ENCODE measurements around the gene ZKSCAN7. TPM values are rescaled to one million over a fixed set of nuclear protein-coding genes. Genes with fewer than 3 reads are reported as not detected.
A peak's percentile ranks its signal among the peaks of the same experiment; 100 is the strongest.

Gene ZKSCAN7
- polyA plus RNA-seq = 1 to 10 TPM in 2 of 4 donors, under 1 TPM in 2; 0.22 to 8.1 (median 1.1) TPM
- long read RNA-seq, donor 1 = 0 reads
- long read RNA-seq, donor 2 = 0 reads
- long read RNA-seq, donor 3 = 0 reads
- long read RNA-seq, donor 4 = 0 reads
- long read RNA-seq, donor 5 = 0 reads
- long read RNA-seq, donor 6, partial matches to known transcripts = 0 of 1 reads
- long read RNA-seq, donor 6, other reads (novel, unspliced or antisense) = 0 of 1 reads
- long read RNA-seq, donor 7 = 0 reads
- long read RNA-seq, donor 8 = 0 reads
- long read RNA-seq, donor 9 = 0 reads
- long read RNA-seq, donor 10 = 0 reads

- FAIRE-seq (no peak), DNase-seq (peak; percentile 34 to 84)
- Histone ChIP-seq H3K4me1 (ENCODE audit: control insufficient read depth in 3 of 3, insufficient read depth in 2 of 3, low read depth in 1 of 3, low read length in 2 of 3) (peaks cover 0 to 7% (median 5%) of the 10 kb centered on the region in 3 donors), H3K27ac (ENCODE audit: low read depth in 1 of 3, low read length in 2 of 3) (peak within 1 kb of the TSS; percentile 49 to 65 (median 64)), H3K36me3 (ENCODE audit: control insufficient read depth in 3 of 3, insufficient read depth in 2 of 3, low read depth in 1 of 3, low read length in 3 of 3) (peaks cover 0 to 24% (median 0%) of the 10 kb centered on the region in 3 donors), H3K4me3 (ENCODE audit: low read depth in 1 of 3, low read length in 3 of 3) (peak within 1 kb of the TSS; percentile 48 to 82 (median 82)), H3K27me3 (ENCODE audit: control insufficient read depth in 3 of 3, insufficient read depth in 3 of 3, low read length in 3 of 3) (peaks cover 0 to 21% (median 14%) of the 10 kb centered on the region in 3 donors), H3K9me3 (ENCODE audit: control insufficient read depth in 2 of 2, insufficient read depth in 1 of 2, low read depth in 1 of 2, low read length in 1 of 2) (peaks cover 0 to 11% of the 10 kb centered on the region in 2 donors)
- 5 to 9% (median 8%) methylated on average over 67 to 68 of the region's 68 CpGs for WGBS, 3 donors
Measured at GRCh38 chr3:44554626-44555592, at the start of gene ZKSCAN7. Gene ZKSCAN7, plus strand, starts transcription at chr3:44555193. Its CDS starts 1,855 bp downstream, at chr3:44557048.

- Histone ChIP-seq H3K4me1 (ENCODE audit: control insufficient read depth in 3 of 3, insufficient read depth in 2 of 3, low read depth in 1 of 3, low read length in 2 of 3) (peaks cover 0 to 4% (median 3%) of the 10 kb centered on the region in 3 donors), H3K27ac (ENCODE audit: low read depth in 1 of 3, low read length in 2 of 3) (no peak overlapping the region), H3K4me3 (ENCODE audit: low read depth in 1 of 3, low read length in 3 of 3) (no peak overlapping the region), H3K36me3 (ENCODE audit: control insufficient read depth in 3 of 3, insufficient read depth in 2 of 3, low read depth in 1 of 3, low read length in 3 of 3) (peaks cover 0 to 8% (median 0%) of the 10 kb centered on the region in 3 donors), H3K27me3 (ENCODE audit: control insufficient read depth in 3 of 3, insufficient read depth in 3 of 3, low read length in 3 of 3) (no peaks in the 10 kb centered on the region), H3K9me3 (ENCODE audit: control insufficient read depth in 2 of 2, insufficient read depth in 1 of 2, low read depth in 1 of 2, low read length in 1 of 2) (peaks cover 0 to 28% of the 10 kb centered on the region in 2 donors)
- no peak for DNase-seq
- 89 to 99% (median 95%) methylated on average over 3 of the region's 3 CpGs for WGBS, 3 donors
- FAIRE-seq = no peak
Measured at GRCh38 chr3:44506556-44506955, 48.4 kb upstream of the ZKSCAN7 start.

- Histone ChIP-seq H3K9me3 (ENCODE audit: control insufficient read depth in 2 of 2, insufficient read depth in 1 of 2, low read depth in 1 of 2, low read length in 1 of 2) (peaks cover 0 to 24% of the 10 kb centered on the region in 2 donors), H3K27ac (ENCODE audit: low read depth in 1 of 3, low read length in 2 of 3) (no peak overlapping the region), H3K27me3 (ENCODE audit: control insufficient read depth in 3 of 3, insufficient read depth in 3 of 3, low read length in 3 of 3) (no peaks in the 10 kb centered on the region), H3K4me1 (ENCODE audit: control insufficient read depth in 3 of 3, insufficient read depth in 2 of 3, low read depth in 1 of 3, low read length in 2 of 3) (peaks cover 0 to 5% (median 3%) of the 10 kb centered on the region in 3 donors), H3K36me3 (ENCODE audit: control insufficient read depth in 3 of 3, insufficient read depth in 2 of 3, low read depth in 1 of 3, low read length in 3 of 3) (peaks cover 0 to 4% (median 0%) of the 10 kb centered on the region in 3 donors), H3K4me3 (ENCODE audit: low read depth in 1 of 3, low read length in 3 of 3) (no peak overlapping the region)
- no peak for FAIRE-seq
- 93 to 97% (median 96%) methylated on average over 5 of the region's 5 CpGs for WGBS, 3 donors
- no peak for DNase-seq
Measured at GRCh38 chr3:44506961-44507360, 48.0 kb upstream of the ZKSCAN7 start.

- FAIRE-seq (no peak), DNase-seq (peak; percentile 10 to 41)
- H3K27me3 ChIP-seq (ENCODE audit: control insufficient read depth in 3 of 3, insufficient read depth in 3 of 3, low read length in 3 of 3) = no peaks in the 10 kb centered on the region
- H3K36me3 ChIP-seq (ENCODE audit: control insufficient read depth in 3 of 3, insufficient read depth in 2 of 3, low read depth in 1 of 3, low read length in 3 of 3) = no peaks in the 10 kb centered on the region
- WGBS, 3 donors = 52 to 68% (median 65%) methylated on average over 2 of the region's 2 CpGs
- peaks cover 0 to 6% of the 10 kb centered on the region in 2 donors for H3K9me3 ChIP-seq (ENCODE audit: control insufficient read depth in 2 of 2, insufficient read depth in 1 of 2, low read depth in 1 of 2, low read length in 1 of 2)
- H3K4me1 ChIP-seq (ENCODE audit: control insufficient read depth in 3 of 3, insufficient read depth in 2 of 3, low read depth in 1 of 3, low read length in 2 of 3) = peaks cover 0 to 5% (median 3%) of the 10 kb centered on the region in 3 donors
- H3K4me3 ChIP-seq (ENCODE audit: low read depth in 1 of 3, low read length in 3 of 3) = peak overlapping the region in 2 of 3 donors; percentile 70 to 97
- peak overlapping the region in 1 of 3 donors; percentile 77 for H3K27ac ChIP-seq (ENCODE audit: low read depth in 1 of 3, low read length in 2 of 3)
Measured at GRCh38 chr3:44509393-44509921, 45.5 kb upstream of the ZKSCAN7 start.

GRCh38 chr3:44510000-44510368 lies 45.0 kb upstream of the ZKSCAN7 start:
- Histone ChIP-seq H3K36me3 (ENCODE audit: control insufficient read depth in 3 of 3, insufficient read depth in 2 of 3, low read depth in 1 of 3, low read length in 3 of 3) (no peaks in the 10 kb centered on the region), H3K27me3 (ENCODE audit: control insufficient read depth in 3 of 3, insufficient read depth in 3 of 3, low read length in 3 of 3) (no peaks in the 10 kb centered on the region), H3K4me3 (ENCODE audit: low read depth in 1 of 3, low read length in 3 of 3) (peak overlapping the region; percentile 70 to 99 (median 97)), H3K4me1 (ENCODE audit: control insufficient read depth in 3 of 3, insufficient read depth in 2 of 3, low read depth in 1 of 3, low read length in 2 of 3) (peaks cover 0 to 5% (median 3%) of the 10 kb centered on the region in 3 donors), H3K9me3 (ENCODE audit: control insufficient read depth in 2 of 2, insufficient read depth in 1 of 2, low read depth in 1 of 2, low read length in 1 of 2) (peaks cover 0 to 3% of the 10 kb centered on the region in 2 donors), H3K27ac (ENCODE audit: low read depth in 1 of 3, low read length in 2 of 3) (peak overlapping the region; percentile 60 to 85 (median 77))
- FAIRE-seq (no peak), DNase-seq (peak; percentile 27 to 61)
- 0% methylated on average over 6 of the region's 6 CpGs for WGBS, 3 donors

- FAIRE-seq (no peak), DNase-seq (peak in 1 of 2 donors; percentile 69)
- H3K27me3 ChIP-seq (ENCODE audit: control insufficient read depth in 3 of 3, insufficient read depth in 3 of 3, low read length in 3 of 3) = no peaks in the 10 kb centered on the region
- no peaks in the 10 kb centered on the region for H3K36me3 ChIP-seq (ENCODE audit: control insufficient read depth in 3 of 3, insufficient read depth in 2 of 3, low read depth in 1 of 3, low read length in 3 of 3)
- H3K27ac ChIP-seq (ENCODE audit: low read depth in 1 of 3, low read length in 2 of 3) = peak overlapping the region; percentile 60 to 92 (median 91)
- H3K9me3 ChIP-seq (ENCODE audit: control insufficient read depth in 2 of 2, insufficient read depth in 1 of 2, low read depth in 1 of 2, low read length in 1 of 2) = no peaks in the 10 kb centered on the region
- peak overlapping the region; percentile 70 to 99 (median 97) for H3K4me3 ChIP-seq (ENCODE audit: low read depth in 1 of 3, low read length in 3 of 3)
- 28 to 31% (median 29%) methylated on average over 4 of the region's 4 CpGs for WGBS, 3 donors
- peaks cover 0 to 5% (median 3%) of the 10 kb centered on the region in 3 donors for H3K4me1 ChIP-seq (ENCODE audit: control insufficient read depth in 3 of 3, insufficient read depth in 2 of 3, low read depth in 1 of 3, low read length in 2 of 3)
Measured at GRCh38 chr3:44511238-44511566, 43.8 kb upstream of the ZKSCAN7 start.

GRCh38 chr3:44513513-44513912 lies 41.5 kb upstream of the ZKSCAN7 start:
- no peak for FAIRE-seq
- no peak for DNase-seq
- Histone ChIP-seq H3K4me1 (ENCODE audit: control insufficient read depth in 3 of 3, insufficient read depth in 2 of 3, low read depth in 1 of 3, low read length in 2 of 3) (peaks cover 0 to 5% (median 3%) of the 10 kb centered on the region in 3 donors), H3K9me3 (ENCODE audit: control insufficient read depth in 2 of 2, insufficient read depth in 1 of 2, low read depth in 1 of 2, low read length in 1 of 2) (no peaks in the 10 kb centered on the region), H3K27me3 (ENCODE audit: control insufficient read depth in 3 of 3, insufficient read depth in 3 of 3, low read length in 3 of 3) (no peaks in the 10 kb centered on the region), H3K27ac (ENCODE audit: low read depth in 1 of 3, low read length in 2 of 3) (no peak overlapping the region), H3K36me3 (ENCODE audit: control insufficient read depth in 3 of 3, insufficient read depth in 2 of 3, low read depth in 1 of 3, low read length in 3 of 3) (no peaks in the 10 kb centered on the region), H3K4me3 (ENCODE audit: low read depth in 1 of 3, low read length in 3 of 3) (no peak overlapping the region)
- 36 to 45% (median 42%) methylated on average over 3 of the region's 3 CpGs for whole genome bisulfite sequencing, 3 donors

- DNase-seq = no peak
- peaks cover 0 to 5% (median 1%) of the 10 kb centered on the region in 3 donors for H3K4me1 ChIP-seq (ENCODE audit: control insufficient read depth in 3 of 3, insufficient read depth in 2 of 3, low read depth in 1 of 3, low read length in 2 of 3)
- no peak for FAIRE-seq
- H3K27me3 ChIP-seq (ENCODE audit: control insufficient read depth in 3 of 3, insufficient read depth in 3 of 3, low read length in 3 of 3) = peaks cover 0 to 2% (median 0%) of the 10 kb centered on the region in 3 donors
- no peak overlapping the region for H3K27ac ChIP-seq (ENCODE audit: low read depth in 1 of 3, low read length in 2 of 3)
- no peak overlapping the region for H3K4me3 ChIP-seq (ENCODE audit: low read depth in 1 of 3, low read length in 3 of 3)
- H3K9me3 ChIP-seq (ENCODE audit: control insufficient read depth in 2 of 2, insufficient read depth in 1 of 2, low read depth in 1 of 2, low read length in 1 of 2) = no peaks in the 10 kb centered on the region
- no peaks in the 10 kb centered on the region for H3K36me3 ChIP-seq (ENCODE audit: control insufficient read depth in 3 of 3, insufficient read depth in 2 of 3, low read depth in 1 of 3, low read length in 3 of 3)
- 53 to 91% (median 76%) methylated on average over 2 of the region's 3 CpGs for WGBS, 3 donors
Measured at GRCh38 chr3:44516230-44516629, 38.8 kb upstream of the ZKSCAN7 start.

All from small intestine (tissue), 16 donors.